NCI-H82 treated with DMSO at 0.1 percent for 48 hours (cell line): Measurements from ENCODE around the gene KRT2.

Experiments used
- DNase-seq: peaks from one replicate; lab custom pipeline; 2025; ENCODE audit not compliant: unreplicated experiment; lab: John Stamatoyannopoulos, UW

KRT2 gene

DNA sequence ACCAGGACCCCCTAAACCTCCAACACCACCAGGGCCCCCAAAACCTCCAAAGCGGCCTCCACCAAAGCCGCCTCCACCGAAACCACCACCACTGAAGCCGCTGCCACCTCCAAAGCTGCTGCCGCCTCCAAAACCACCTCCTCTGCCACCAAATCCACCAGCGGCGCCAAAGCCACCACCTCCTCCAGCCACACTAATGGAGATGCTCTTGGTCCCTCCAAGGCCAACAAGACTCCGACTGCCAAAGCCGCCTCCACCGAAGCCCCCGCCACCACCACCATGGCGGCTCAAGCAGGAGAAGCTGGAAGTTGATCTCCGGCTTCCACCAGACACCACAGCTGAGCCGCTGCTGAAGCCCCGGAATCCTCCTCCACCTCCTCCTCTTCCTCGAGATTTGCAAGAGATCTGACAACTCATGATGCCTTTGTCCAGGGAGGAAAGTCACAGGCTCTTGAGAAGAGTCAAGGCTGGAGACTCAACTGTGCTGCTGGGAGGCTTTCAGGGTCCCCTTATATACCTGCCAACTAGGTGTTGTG, at the start of gene KRT2:
KRT2 (minus strand) TSS at position 486 of the 536 bp plus-strand sequence; CDS start at position 417, 69 bp downstream.
- no peak for DNase-seq

DNA sequence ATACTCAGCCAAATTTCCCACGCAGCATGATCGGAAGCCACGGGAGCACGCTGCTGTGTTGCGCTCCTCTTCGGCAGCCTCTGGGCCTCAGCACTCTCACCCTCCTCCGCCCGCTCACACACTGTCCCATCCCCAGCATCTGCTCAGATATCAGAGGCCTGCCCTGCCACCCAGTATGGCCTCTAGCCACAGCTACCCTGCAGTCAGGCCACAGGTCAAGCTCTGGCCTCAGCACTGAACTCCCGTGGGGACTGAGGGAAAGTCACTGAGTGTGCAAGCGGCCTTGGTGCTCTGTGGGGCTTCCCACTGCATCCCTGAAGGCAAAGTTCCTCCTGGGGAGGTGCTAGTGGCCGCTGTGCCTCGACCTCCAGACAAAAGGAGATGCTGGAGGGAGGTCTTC, 49.3 kb upstream of the KRT2 start:
- no peak for DNase-seq

DNA sequence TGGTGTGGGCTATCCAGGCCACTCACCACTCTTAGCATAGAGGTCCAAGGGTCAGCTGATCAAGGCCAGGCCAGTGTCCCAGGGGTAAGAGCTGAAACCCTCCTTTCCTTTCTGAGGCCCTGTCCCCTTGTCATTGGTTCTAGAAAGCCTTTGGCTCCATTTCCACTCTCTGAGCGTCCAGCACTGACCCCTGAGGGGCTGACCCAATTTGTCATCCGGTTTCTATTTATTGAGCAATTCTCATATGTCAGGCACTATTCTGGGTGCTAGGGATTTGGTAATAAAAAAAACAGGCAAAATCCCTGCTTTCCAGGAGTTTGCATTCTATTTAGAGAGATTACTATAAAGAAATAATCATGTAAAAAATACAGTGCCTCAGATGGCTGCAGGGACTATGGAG, 47.9 kb upstream of the KRT2 start:
- DNase-seq: no peak

DNA sequence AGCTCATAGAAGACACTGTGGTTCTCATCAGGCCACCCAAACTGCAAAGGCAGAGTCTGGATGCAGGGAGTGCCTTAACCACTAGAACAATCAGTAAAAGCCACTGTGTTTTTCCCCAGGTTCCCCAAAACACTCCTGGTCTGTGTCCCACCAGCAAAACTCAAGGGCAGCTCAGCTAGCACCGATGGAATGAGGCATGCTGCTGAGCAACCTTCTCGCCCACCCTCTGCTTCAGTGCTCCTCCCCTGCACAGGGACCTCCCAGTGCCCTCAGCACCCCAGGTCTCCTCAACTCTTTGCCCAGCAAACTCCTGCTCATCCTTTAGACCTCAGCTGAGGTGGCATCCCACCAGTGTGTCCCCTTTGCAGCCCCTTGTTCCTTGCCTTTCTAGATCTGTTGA, 47.4 kb upstream of the KRT2 start:
- DNase-seq: no peak

DNA sequence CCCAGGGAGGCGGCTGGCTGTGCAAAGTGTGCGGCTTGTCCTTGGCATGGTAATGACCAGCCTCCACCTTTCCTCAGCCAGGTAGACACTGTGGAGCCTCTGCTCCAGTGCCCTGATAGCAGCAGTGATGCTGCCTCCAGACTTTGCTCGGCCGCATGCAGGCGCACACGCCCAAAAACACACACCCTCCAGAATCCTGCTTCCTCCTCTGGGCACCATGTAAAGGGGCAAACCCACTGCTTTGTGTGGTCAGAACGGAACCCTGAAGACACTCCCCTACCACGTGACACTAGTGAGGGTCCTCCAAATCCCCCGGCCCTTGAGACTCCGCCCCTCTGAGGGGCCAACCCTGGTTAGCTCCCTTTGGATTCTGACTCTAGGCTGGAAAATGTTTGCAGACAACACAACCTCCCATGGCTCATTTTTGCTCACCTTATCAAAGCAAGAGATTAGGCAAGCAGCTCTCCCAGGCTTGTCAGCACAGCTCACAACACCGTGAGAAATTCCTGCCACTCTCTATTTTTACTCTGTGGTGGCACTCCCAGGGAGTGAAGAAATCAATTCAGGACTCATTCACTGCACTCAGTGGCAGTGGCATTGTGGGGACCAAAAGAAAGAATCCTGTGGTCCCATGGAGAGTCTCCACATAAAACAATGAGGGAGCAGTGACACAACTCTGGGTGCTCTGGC, 46.8 kb upstream of the KRT2 start:
- no peak for DNase-seq

DNA sequence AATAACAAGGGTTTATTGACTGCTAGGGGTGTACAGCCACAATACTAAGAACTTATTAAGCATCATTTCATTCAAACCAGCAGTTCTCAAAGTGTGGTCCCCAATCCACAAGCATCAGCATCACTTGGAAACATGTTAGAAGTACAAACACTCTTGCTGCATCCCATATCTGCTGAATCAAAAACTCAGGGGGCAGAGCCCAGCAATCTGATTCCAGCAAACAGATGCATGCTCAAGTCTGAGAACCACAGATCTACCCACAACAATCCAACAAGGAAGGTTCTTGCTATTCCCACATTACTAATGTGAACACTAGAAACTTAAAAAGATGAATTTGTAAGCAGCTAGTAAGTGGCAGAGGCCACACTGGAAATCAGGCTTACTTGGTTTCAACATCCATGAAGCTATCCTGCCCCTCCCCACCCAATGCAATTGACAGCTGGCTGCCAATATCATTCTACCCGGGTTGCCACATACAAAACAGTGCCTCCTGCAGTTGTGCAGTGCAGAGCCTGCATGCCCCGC, 45.1 kb upstream of the KRT2 start:
- DNase-seq: no peak

DNA sequence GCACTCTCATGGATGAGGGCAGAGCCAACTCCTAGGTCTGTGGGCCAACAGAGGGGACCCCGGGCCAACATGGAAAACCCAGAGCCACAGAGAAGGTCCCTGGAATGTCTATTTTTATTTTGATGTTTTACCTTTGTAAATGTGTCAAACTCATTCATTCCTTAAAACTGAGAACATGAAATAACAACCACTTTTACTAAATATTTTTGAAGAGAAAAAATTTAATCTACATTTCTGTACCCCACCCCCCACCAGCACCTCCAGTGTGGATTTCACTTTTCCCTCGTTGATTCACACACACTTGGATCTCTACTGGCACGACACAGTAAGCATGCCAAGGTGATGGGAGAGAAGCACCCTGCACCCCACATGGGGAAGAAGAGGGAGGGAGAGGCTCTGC, 44.6 kb upstream of the KRT2 start:
- no peak for DNase-seq

DNA sequence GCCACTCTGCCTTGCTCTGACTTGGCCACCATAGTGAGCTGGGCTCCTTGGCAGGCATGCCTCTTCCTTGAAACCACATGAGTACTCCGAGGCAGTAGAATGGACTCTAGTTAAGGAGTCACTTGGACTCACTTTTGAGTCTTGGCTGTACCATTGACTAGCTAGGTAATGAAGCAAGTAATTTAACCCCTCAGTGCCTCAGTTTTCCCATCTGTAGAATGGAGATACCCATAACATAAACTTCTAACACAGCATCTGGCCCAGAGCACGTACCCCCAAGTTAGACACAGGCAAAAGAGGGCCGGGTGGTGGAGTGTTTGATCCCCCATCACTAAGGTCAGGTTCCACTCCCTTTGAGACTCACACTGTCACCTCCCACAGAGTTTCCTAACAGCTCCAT, 43.0 kb upstream of the KRT2 start:
- no peak for DNase-seq

DNA sequence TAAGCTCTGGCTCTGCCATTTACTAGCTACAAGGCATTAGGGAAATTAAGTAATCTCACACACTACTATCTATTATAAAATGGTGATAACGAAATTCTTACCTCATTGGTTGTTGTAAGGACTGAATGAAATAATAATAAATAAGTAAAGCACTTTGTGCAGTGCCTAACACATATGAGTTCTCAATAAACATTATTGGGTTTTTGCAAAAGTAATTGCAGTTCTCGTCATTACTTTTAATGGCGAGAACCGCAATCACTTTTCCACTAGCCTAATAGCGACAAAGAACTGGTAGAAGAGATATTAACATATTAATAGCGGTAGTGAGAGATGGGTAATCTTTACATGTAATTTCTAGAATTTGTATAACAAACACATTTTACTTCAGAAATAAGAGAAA, 42.1 kb upstream of the KRT2 start:
- no peak for DNase-seq

DNA sequence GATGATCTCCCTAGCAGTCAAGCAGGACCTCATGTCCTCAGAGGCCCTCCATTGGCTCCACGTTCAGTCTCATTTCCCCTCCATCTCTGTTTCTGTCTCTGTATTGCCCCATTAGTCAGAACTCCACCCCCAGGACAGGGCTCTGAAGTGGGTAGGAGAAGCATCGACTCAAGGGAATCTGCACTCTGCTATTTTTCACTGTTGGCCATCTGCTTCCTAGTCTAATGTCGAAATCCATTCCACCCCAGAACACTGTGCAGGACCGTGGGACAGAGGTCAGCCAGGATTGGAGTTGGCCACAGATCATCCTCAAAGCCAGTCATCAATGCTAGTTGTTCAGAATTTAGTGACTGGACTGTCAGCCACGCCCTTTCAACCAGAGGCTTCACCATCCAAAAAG, 41.2 kb upstream of the KRT2 start:
- no peak for DNase-seq

DNA sequence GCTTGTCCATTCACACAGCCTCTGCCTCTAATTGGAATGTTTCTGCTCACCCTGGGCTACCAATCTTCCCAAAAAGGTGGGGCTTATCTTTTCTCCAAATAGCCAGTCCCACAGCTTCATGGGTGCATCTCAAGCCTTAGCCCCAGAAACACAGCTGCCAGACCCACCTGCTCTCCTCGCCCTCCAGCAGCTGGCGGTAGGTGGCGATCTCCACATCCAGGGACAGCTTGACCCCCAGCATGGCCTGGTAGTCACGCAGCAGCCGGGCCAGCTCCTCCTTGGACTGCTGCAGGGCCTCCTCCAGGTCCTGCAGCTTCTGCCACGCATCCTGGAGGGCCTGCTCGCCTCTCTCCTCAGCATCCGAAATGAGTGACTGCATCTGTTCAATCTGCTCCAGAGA, 40.2 kb upstream of the KRT2 start:
- no peak for DNase-seq

DNA sequence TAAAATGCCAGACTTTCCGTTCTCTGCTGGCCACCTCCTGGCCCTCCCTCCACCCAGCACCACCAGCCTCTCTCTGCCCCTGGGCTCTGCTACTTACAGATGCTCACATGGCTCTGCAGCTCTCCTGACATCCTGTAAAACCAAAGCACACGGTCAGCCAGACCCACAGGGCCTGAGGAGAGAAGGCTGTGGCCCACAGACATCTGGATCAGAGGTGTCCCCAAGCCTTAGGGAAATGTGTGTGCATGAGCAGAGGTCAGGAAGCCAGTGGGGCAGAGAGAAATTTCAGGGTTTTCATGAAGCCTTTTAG, 39.8 kb upstream of the KRT2 start:
- no peak for DNase-seq

DNA sequence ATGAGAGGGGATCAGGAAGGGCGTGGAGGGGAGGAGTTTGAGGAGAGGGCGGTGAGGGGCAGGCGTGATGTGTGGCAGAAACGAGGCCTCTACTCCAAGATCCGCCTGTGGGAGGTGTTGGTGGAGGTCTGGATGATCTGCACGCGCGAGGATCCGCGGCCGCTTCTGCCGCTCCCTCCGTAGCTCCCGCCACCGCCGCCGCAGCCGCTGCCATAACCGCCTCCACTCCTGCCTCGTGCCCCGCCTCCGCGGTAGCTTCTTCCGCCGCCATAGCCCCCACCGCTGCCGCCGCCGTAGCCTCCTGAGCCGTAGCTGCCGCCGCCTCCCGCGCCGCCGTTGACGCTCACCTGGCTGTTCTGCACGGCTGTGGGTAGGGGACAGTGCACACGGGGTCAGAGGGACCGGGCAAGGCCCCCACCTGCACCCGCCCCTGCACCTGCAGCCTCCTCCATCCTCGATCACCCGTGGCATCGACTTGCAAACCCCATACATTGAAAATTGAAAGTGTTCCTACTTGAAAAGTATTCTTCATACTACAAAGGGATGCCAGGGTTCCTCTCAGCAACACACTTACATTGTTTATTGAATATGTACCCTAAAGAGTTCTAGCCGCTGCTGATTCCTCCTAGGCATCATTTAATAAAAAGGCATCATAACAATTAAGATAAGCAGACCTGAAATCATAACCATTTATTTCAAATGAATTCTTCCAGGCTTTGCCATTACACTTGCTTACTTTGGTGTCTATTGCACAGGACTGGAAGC, 39.2 kb upstream of the KRT2 start:
- DNase-seq: no peak

DNA sequence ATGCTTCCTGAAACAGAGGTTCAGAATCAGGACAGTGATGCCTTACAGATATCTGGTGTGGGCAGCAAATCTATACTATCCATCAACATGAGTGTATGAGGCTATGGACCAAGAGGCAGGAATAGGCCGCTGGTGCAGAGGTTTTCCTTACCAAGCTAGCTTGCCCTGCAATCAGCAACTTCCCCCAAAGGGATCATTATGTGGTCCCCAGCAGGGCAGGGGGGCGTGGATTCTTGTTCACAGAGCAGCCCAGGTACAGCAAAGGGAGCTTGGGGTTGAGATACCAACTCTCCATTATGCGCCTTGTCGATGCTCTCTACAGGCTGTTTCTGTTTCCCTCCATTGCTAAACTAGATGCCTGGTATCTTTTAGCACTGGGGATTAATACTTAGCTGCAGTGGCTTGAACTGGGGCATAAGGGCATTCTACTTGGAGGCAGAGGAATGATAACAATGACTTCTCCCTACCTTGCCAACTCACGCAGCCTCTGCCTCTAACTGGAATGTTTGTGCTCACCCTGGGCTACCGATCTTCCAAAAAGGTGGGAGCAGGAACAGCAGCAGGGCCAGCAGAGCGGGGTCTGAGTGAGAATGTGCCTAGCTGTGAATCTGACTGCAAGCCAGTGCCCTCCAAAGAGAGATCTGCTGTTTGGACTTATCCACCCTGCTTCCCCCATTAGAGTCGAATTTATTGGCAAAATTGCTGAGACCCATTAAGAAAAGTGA, 38.5 kb upstream of the KRT2 start:
- DNase-seq: no peak

DNA sequence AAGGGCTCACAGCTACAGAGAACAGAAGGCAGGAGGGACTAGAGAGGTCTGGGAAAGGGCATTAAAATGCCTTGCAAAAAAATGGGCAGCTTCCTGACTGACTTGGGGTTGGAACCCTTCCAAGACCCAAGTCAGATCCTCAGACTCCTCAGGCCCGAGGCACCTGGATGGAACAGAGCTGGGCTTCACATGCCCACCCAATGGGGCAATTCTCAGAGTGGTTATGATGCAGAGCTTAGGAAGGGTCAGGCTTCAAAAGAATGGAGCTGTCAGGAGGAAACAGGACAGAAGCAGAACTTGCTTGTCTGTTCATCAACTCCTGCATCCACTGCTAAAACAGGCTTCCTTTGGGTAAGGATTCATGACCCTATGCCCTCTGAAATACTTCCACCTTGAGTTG, 37.9 kb upstream of the KRT2 start:
- DNase-seq: no peak

DNA sequence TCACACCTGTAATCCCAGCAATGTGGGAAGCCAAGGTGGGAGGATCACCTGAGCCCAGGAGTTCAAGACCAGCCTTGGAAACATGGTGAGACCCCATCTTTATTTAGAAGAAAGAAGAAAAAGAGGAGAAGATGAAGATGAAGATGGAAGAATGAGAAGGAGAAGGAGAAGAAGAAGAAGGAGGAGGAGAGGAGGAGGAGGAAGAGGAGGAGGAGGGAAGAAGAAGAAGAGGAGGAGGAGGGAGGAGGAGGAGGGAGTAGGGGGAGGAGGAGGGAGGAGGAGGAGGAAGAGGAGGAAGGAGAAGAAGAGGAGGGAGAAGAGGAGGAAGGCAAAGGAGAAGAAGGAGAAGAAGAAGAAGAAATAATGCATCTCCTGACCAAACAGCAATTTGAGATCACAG, 37.2 kb upstream of the KRT2 start:
- no peak for DNase-seq

DNA sequence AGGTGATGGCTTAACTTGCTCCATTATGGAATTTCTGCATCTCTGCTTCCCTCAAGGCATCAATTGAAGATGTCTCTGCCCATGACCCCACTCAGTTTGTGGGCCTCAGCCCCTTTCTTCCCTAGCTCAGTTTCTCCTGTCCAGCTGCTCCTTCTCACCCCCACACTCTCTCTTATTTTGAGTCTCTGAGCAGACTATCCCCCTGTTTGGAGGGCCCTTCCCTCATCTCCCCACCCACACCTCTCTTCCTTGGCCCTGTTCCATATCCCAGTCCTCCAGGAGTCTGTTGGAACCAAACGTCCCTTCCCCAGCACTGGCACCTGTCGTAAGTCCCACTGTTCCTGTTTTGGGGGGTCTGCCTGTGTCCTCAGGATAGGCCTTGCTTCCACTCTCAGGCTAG, 36.5 kb upstream of the KRT2 start:
- no peak for DNase-seq

DNA sequence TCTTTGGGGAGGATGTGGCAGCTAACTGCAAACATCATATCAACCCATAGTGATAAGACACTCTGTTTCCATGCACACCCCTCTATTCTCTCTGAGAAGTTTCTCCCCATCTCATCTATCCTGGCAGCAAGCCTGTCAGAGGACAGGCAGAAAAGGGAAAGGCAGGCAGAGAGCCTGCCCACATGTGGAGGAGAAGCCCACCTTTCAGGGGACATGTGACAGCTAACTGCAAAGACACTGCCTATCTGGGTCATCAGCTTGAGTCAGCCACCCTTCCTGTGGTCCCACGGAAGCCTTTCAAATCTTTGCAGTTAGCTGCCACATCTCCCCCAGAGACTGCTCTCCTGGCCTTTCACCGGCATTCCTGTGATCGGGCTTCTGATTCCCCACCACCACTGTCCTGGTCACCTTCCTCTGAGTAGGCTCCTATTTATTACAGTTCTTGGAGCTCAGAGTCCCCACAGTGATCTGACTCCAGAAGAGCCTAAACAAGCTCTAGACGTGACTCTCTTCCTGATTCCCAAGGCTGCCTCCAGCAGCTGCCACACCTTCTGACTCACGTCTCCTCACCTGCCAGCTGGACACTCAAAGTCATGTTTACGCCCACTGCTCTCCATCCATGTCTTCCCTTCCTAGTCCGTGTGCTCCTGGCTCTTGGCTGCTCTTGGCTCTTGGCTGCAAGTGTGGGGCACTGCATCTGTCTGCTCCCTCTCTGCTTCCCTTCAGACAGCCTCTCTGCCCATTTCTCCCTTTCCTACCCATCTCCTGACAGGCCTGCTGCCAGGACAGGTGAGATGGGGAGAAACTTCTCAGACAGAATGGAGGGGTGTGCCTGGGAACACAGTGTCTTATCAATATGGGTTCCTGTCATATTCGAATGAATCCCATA, 35.7 kb upstream of the KRT2 start:
- no peak for DNase-seq

DNA sequence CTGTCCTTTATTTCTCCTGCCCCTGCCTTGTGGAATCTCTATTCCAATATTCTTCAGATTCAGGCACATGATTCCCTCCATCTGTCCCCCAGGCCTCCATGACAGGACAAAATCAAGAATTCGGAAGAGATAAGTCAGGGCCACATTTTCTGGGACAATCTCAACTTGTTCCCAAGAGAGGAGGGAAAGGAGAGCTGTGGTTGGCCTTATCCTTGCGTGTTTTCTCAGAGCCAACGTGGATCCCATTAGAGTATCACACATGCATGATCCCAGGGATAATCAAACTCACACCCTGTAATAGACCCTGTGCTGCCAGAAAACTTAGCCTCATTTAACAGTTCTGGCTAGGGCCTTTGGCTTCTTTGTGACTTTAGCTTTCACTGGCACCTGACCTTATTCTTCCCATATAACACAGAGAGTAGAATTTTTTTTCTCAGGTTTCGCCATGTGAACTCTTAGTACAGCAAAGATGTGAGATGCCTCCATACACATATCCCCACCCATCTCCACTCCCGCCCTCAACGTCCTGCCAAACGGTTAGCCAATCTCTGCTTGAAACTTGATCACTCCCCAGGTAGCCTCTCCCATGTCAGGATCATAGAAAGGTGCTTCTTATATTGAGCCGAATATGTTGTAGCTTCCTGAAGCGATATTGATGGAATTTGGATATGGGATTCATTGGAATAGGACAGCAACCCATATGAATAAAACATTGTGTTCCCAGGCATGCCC, 34.9 kb upstream of the KRT2 start:
- DNase-seq: no peak

DNA sequence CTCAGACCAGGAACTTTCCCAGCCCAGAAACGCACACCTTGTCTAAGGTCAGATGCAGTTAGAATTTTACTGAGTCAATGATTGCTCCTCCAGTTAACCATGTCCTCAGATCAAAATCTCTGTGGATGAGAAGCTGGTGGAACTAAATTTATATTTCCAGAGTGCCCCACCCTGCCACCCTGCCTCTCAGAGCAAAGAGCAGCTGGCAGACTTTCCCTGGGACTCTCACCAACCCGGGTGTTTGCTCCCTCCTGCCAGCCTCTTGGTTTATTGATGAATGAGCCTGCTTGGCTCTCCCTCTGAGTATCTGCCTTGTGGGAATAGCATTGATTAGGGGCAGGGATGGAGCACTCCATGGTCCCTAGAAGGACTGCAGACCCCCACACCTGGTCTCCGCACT, 34.1 kb upstream of the KRT2 start:
- DNase-seq: no peak
